Activated CD8-positive, alpha-beta memory T cell treated with anti-CD3 and anti-CD28 coated beads, Interleukin-2, amount 50 U/mL, for 1 hour (primary cell): ENCODE data around the gene RFX3.
"Not testable (repeated sequence)": the region's sequence is repeated elsewhere in the genome, so short reads cannot be mapped to it uniquely, and the experiment has no call there.

Source experiments
- DNase-seq: peaks from one replicate; pipeline ENCODE4 v3.0.0-alpha.2; 2020; ENCODE audit errors: extremely low read depth

The RFX3 gene

GRCh38 chr9:3359048-3359692 is 166.6 kb downstream of the RFX3 start:
- no peak for DNase-seq

DNA sequence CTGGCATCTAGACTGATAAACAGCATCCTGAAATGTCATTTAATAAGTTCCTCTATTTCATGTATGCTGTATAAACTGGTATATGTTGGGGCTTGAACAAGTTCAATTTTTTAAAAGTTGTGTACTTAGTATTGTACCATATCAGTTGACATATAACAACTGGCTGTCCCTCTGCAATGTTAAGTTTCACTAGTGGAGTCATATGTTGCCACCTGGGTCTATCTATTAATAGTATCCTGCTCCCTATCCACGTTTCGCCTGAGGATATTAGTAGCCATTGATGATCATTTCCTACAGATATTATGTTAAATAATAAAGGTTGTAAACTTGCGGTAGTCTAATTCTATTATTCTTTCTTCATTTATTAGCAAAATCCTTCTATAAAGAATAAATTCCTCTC is 177.6 kb downstream of the RFX3 start:
- DNase-seq: no peak

- no peak for DNase-seq
Observed at GRCh38 chr9:3346549-3346948, 179.3 kb downstream of the RFX3 start.

DNA sequence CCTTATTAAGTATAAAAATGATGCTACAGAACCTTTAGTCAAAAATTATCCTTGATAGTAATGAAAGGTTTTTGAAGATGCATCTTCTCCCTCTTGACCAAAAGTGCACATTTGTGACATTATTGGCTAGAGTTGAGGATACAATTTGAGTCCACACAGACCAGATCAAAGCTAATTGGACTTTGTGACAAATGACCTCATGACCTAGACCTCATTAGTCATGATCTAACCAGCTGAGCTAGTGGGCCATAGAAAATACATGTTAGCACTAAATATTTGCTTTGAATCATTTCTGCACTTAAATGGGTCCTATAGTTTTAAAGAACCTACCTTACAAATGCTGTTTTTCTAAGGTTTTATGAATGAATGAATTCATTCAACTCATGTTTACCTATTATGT is 182.1 kb downstream of the RFX3 start:
- DNase-seq: no peak

DNA sequence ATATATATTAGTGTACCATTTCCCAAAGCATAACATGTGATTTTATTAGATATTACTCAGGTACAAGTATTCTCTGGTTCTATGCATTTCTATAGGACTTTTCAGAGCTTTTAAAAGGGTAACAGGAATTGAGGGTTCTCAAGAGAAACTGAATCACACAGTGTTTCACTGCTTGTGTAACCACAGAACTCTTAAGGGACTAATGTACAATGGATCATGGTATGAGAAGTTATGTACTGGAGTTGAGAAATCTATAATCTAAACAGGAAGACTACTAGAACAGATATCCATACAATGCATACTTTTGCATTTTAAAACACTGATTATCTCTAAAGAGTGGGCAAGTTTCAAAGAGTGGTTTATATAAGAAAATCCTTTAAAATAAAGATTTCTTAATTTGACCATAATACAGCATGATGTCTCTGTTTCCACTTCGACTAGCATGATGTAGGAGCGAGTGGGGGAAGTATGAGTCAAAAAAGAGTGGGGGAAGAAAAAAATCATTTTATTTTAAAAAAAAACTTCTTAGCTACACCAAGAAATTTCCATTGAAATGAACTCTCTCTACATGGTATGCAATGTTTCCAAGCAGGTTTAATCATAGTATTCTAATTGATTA is 183.5 kb downstream of the RFX3 start:
- no peak for DNase-seq

DNA sequence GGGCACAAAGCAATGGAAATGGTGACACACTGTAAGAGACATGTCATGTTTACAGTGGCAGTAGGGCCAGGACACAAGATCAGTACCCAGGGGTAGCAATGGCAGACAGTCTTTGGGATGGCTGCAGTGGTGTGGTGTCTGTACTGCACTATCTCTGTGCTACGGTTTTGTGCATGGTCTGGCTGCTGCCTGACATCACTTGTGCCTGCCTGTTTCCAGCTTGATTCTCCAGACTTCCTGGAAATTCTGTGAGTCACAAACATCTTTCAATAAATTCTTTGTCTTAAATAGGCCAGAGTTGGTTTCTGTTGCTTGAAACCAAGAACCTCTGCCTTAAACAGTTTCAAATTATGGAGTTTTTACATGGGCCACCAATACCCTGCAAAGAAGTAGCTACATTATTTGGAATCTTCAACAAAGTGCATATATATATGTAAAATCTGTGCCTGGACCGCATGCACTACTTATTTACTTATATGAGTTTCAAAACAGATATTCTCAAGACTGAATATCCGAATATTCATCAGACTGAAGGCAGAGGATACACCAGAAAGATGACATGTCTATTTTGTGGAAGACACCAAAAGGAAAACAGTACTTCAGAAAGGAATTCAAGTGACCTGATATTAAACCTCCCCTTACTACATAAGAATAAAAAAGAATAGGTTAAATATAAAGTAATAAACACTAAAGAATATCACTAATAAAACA is 188.1 kb downstream of the RFX3 start:
- DNase-seq: no peak

GRCh38 chr9:3336951-3337350 is 188.8 kb downstream of the RFX3 start:
- no peak for DNase-seq

GRCh38 chr9:3332802-3333201 is 193.0 kb downstream of the RFX3 start:
- DNase-seq: no peak

GRCh38 chr9:3331801-3332200 is 194.0 kb downstream of the RFX3 start:
- no peak for DNase-seq

DNA sequence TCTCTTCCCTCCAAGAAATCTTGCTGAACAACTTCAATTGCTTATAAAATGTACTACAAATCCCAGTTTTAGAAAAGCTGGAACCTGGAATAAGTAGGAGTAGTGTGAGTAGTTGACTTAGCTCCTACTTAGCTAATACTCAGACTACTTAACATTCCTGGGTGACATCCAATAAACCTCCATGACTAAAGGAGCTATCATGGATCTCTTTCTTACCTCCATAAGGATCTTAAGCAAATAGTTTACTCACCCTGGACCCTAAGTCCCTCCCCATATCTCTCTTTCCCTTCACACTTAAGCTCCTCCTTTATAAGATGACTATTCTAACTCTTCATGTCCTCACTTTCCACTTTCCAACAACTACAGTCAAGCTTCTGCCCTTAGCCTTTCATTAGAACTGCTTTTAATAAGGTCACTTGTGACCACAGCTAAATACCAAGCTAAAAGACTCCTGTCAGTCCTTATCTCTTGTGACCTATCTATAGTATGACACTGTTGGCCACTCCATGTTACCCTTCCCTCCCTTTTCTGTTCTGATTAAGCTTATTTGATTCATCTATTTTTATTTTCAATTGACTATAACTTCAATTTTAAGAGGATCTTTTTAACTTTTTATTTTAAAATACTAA is 194.9 kb downstream of the RFX3 start:
- DNase-seq: no peak

GRCh38 chr9:3329361-3329760 is 196.4 kb downstream of the RFX3 start:
- no peak for DNase-seq

- no peak for DNase-seq
Observed at GRCh38 chr9:3323714-3324113, 202.1 kb downstream of the RFX3 start.

DNA sequence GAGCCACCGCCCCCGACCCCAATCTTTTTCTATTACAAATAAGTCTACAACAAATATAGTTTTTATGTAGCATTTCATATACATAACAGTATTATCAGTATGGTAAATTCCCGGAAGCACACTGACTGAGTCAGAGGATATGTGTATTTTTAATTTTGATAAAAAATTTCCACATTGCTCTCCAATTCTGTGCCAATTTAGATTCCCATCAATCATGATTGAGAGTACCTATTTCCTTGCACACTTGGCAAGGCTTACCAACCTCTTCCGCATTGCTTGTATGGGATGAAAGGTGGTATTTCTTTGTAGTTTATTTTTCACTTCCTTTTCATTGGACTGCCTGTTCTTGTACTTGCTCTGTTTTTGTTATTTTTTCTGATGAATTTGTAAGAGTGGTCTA is 204.6 kb downstream of the RFX3 start:
- DNase-seq: no peak

DNA sequence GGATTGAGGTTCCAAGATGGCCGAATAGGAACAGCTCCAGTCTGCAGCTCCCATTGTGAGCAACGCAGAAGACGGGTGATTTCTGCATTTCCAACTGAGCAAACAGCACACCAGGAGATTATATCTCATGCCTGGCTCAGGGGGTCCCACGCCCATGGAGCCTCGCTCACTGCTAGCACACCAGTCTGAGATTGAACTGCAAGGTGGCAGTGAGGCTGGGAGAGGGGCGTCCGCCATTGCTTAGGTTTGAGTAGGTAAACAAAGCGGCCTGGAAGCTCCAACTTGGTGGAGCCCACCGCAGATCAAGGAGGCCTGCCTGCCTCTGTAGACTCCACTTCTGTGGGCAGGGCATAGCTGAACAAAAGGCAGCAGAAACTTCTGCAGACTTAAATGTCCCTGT is 213.2 kb downstream of the RFX3 start:
- DNase-seq: not testable (repeated sequence)

DNA sequence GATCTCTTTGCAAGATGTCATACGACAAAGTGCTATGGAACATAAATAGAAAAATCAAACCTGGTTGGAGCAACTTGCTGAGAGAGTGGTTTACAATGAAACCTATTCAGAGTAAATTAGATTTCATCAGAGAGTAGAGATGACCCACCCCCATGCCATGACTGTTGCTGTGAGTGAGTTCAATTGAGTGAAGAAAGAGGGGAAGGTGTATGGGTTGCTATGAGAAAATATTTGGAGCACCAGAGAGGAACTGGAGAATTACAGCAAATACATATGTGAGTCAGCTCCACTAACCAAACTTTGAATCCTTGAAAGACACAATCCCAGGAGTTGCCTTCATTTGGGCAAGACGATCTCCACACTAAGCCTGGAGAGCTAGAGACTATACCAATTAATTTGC is 217.2 kb downstream of the RFX3 start:
- DNase-seq: no peak

DNA sequence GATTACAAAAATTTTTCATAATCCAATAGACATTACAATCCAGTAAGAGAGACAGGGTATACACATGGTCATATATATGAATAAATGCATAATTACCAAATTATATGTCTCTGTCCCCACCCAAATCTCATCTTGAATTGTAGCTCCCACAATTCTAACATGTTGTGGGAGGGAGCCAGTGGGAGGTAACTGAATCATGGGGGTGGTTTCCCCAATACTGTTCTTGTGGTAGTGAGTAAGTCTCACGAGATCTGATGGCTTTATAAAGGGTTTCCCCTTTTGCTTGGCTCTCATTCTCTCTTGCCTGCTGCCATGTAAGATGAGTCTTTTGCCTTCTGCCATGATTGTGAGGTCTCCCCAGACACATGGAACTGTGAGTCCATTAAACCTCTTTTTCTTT is 221.4 kb downstream of the RFX3 start:
- not testable (repeated sequence) for DNase-seq

DNA sequence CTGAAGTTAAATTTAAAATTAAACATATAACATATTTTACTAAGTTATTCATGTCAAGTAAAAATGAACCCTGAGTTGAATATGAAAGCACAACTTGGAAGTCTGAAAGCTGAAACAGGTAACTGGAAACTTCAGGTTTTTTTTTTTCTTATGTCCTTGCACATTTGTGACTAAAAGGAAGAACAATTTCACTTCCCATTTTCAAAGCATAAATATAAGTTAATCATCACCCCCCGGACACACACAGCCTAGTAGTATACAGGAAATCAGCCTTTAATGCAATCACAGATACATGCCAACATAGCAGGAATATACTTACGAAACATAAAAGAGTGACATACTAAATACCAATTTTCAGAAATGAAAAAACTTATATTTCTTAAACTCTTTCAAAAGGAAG is 225.9 kb downstream of the RFX3 start:
- DNase-seq: no peak

DNA sequence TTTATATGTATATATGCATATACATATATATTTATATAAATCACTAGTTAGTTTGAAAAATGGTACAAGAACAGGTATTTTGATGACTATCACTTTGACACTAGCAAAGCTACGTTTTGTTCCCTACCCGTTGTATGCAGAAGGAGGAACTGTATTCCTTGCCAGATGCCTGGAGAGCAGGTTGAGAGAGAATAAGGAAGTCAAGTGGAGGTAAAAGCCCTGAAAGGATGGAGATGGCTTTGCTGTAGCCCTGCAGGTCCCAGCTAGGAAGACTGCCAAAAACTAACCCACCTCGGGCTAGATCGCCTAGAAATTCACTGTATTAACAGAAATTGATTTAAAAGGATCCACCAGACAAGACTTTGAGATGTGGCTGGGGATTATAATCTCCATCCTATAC is 229.3 kb downstream of the RFX3 start:
- no peak for DNase-seq

DNA sequence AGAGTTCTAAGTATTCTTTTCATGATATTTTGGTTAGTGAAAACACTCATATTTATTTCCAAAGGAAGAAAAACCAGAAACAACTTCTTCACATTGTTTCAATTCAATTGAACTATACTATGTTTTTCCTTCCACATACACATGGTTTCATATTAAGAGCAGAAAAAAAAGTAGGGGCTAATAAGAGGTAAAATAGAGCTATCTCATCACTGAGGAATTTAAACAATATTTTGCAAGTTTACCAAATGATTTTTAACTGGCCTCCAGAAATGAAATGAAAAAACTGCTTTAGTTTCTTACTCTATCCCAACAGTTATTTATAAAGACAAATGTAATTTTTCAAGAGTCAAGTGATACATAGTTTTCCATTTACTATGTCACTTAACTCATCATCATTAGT is 233.5 kb downstream of the RFX3 start:
- no peak for DNase-seq

- DNase-seq: no peak
Observed at GRCh38 chr9:3290231-3290840, 235.5 kb downstream of the RFX3 start.

- DNase-seq: no peak
Observed at GRCh38 chr9:3288686-3289085, 237.1 kb downstream of the RFX3 start.

DNA sequence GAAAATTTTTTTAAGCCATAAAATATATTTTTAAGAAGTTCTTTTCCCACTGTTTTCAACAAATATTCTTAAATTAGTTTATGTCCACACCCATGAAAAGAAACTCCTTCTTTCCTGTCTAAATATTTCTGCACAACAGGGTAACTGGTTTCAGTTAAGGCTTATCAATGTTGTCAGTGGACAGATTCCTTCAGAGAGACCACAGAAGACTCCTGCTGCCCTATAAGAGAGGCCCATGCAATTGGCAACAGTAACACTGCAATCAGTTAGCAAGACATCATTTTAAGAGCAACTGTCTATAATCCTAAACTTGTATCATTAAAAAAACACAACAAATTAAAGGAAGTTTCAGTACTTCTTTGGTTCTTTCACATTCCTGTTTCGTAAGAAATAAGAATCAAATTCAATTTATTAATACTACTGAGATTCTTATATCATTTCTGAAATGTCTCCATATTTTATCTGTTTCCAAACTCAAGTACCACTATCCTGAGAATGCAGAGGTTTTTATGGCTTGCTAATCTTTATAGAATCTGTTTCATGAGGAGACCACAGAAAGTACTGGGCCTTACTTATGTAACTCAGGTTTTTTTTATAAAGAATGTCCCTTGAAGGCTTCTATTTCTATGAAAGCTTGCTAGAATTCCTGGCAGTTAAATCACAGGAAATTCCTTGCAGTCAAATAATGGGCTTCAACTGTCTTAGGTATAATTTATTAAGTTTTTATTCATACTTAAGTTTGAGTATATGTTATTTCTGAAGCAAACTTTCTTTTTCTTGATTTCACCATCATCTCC is 240.2 kb downstream of the RFX3 start:
- no peak for DNase-seq
